ENCODE data around the gene FLT3. TPM values are rescaled to one million over a fixed set of nuclear protein-coding genes. Genes with fewer than 3 reads are reported as not detected.

FLT3 gene
- total and polyA plus RNA-seq, 2 donors (not counting 1 experiment from before 2014, with no cell fraction given), result 0.13 to 0.42 TPM

DNA sequence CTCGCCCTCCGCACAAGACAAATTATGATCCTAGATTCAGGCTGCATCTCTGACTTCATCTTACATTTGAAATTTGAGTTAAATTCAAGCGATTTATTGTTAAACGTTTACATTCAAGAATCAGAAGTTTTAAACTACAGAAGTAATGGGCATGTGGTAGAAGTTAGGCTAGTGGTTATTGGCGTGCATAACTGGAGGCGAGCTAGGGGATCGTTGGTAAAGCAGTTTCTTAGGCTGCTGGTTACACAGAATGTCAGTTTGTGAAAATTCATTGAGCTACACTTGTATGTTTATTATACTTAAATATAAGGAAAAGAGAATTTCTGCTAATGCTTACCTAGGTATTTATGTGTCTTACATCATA lies 130.5 kb downstream of the FLT3 start:
- DNase-seq (no peak), ATAC-seq (ENCODE audit: low read depth) (no peak)
- H3K9ac ChIP-seq (ENCODE audit: low read length), result no peak overlapping the region
- whole genome bisulfite sequencing (ENCODE audit: insufficient coverage), result no CpG with 5 or more reads among the region's 7 CpGs
- no peaks in the 10 kb centered on the region for H3K36me3 ChIP-seq (replicated peaks in 1 of 2; ENCODE audit: control extremely low read depth in 1 of 2, control insufficient read depth in 1 of 2, extremely low read depth in 1 of 2, insufficient read depth in 2 of 2, low read length in 1 of 2)
- Mint-ChIP-seq H3K27me3 (peaks cover 76% of the 10 kb centered on the region), H3K4me3 (peak overlapping the region; percentile 76), H3K9me3 (ENCODE audit: insufficient read depth) (no peaks in the 10 kb centered on the region), H3K27ac (no peak overlapping the region), H3K4me1 (peaks cover 34% of the 10 kb centered on the region)
- no peak overlapping the region for H2AFZ ChIP-seq (ENCODE audit: insufficient read depth, low read depth, low read length, poor library complexity, severe bottlenecking)
- peak overlapping the region; percentile 78 for H3K4me2 ChIP-seq (replicated peaks; ENCODE audit: low read depth, low read length, poor library complexity, severe bottlenecking)
- intact Hi-C loops (cut with micrococcal nuclease), result loop anchor here (5.0 kb wide), 1 partner anchor 48 kb away; no protein-coding TSS in a partner anchor
- peaks cover 0 to 92% (median 70%) of the 10 kb centered on the region in 4 experiments for H3K27me3 ChIP-seq (replicated peaks in 1 of 4; ENCODE audit: control extremely low read depth in 1 of 4, control insufficient read depth in 3 of 4, insufficient read depth in 4 of 4, low read length in 3 of 4)
- TF ChIP-seq, protein P1, sequence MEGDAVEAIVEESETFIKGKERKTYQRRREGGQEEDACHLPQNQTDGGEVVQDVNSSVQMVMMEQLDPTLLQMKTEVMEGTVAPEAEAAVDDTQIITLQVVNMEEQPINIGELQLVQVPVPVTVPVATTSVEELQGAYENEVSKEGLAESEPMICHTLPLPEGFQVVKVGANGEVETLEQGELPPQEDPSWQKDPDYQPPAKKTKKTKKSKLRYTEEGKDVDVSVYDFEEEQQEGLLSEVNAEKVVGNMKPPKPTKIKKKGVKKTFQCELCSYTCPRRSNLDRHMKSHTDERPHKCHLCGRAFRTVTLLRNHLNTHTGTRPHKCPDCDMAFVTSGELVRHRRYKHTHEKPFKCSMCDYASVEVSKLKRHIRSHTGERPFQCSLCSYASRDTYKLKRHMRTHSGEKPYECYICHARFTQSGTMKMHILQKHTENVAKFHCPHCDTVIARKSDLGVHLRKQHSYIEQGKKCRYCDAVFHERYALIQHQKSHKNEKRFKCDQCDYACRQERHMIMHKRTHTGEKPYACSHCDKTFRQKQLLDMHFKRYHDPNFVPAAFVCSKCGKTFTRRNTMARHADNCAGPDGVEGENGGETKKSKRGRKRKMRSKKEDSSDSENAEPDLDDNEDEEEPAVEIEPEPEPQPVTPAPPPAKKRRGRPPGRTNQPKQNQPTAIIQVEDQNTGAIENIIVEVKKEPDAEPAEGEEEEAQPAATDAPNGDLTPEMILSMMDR (IDR thresholded peaks at IDR 0.05), result no peak
- TF ChIP-seq EZH2 (IDR thresholded peaks at IDR 0.05; ENCODE audit: borderline replicate concordance, insufficient read depth, low read depth, low read length, poor library complexity, severe bottlenecking), result no peak
- ChIA-PET CTCF (interaction anchor here (0.5 to 3.4 kb wide), 6 partner anchors 11 to 995 kb away, joined by 3 to 15 read pairs (median 4); no protein-coding TSS in a partner anchor), POLR2A (no interaction called here)
- no peaks in the 10 kb centered on the region for H4K20me1 ChIP-seq (ENCODE audit: control insufficient read depth, insufficient read depth, low read length, poor library complexity, severe bottlenecking)
- no peaks in the 10 kb centered on the region for H3K79me2 ChIP-seq (ENCODE audit: control insufficient read depth, insufficient read depth, low read length)
- no peak overlapping the region for H3K27ac ChIP-seq (ENCODE audit: low read length in 2 of 2)
- no peak overlapping the region for H3K4me3 ChIP-seq (ENCODE audit: control extremely low read depth in 1 of 5, extremely low read depth in 1 of 5, insufficient read depth in 1 of 5, low read depth in 2 of 5, low read length in 4 of 5)
- H3K4me1 ChIP-seq (ENCODE audit: control insufficient read depth in 2 of 2, insufficient read depth in 2 of 2, low read length in 2 of 2), result peaks cover 43 to 56% of the 10 kb centered on the region in 2 donors
- H3K9me3 ChIP-seq (ENCODE audit: control extremely low read depth in 1 of 3, control insufficient read depth in 2 of 3, insufficient read depth in 1 of 3, low read length in 2 of 3), result peaks cover 0 to 58% (median 0%) of the 10 kb centered on the region in 3 donors

DNA sequence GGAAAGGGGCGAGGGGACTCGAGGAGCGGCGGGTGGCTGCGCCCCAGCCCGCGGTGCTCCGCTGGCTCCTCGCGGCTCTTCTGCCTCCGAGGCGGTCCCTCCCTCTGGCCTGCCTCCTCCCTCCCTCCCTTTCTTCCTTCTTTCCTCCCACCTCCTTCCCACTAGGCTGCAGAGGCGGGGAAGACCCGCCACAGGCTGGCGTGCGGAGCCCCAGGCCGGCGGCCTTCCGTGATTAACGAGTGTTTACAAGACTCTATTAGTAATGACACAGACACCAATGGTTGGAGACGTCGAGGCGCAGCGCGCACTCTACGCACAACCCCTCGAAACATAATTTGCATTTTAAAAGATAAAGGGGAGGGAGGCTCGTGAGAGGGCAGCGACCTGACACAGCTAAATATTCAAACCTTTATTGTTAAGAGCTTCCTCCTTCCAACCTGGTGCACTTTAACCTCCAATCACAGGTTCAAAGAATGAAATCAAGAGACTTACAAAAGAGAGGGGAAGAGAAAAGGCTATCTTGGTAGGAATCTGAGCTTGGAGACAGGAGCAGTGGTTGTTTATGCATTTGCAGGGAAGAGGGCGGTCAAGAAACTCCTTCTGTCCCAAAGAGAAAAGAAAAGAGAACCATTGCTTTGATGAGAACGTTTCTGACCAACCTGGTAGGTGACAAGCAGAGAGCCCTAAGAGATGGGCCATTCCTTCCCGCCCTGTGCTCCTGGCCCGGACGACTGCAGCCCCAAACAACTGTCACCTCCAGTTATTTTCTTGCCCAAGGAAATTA lies 131.1 kb downstream of the FLT3 start, which contains the start of gene CDX2:
Gene CDX2 (minus strand): TSS at position 234 of the 784 bp plus-strand sequence. CDS start 309 bp downstream, outside the sequence.
- TF ChIP-seq, protein P1 (IDR thresholded peaks at IDR 0.05), result no peak
- TF ChIP-seq EZH2 (IDR thresholded peaks at IDR 0.05; ENCODE audit: borderline replicate concordance, insufficient read depth, low read depth, low read length, poor library complexity, severe bottlenecking), result no peak
- H4K20me1 ChIP-seq (ENCODE audit: control insufficient read depth, insufficient read depth, low read length, poor library complexity, severe bottlenecking), result no peaks in the 10 kb centered on the region
- H3K27me3 Mint-ChIP-seq, result peaks cover 75% of the 10 kb centered on the region
- peak within 1 kb of the TSS in 3 of 5 experiments; percentile 25 to 51 (median 27) for H3K4me3 ChIP-seq (ENCODE audit: control extremely low read depth in 1 of 5, extremely low read depth in 1 of 5, insufficient read depth in 1 of 5, low read depth in 2 of 5, low read length in 4 of 5)
- H3K79me2 ChIP-seq (ENCODE audit: control insufficient read depth, insufficient read depth, low read length), result no peaks in the 10 kb centered on the region
- H3K27ac ChIP-seq (ENCODE audit: low read length in 2 of 2), result no peak within 1 kb of the TSS
- H3K27ac Mint-ChIP-seq, result no peak within 1 kb of the TSS
- peak within 1 kb of the TSS; percentile 44 for H3K9ac ChIP-seq (ENCODE audit: low read length)
- peaks cover 0 to 92% (median 69%) of the 10 kb centered on the region in 4 experiments for H3K27me3 ChIP-seq (replicated peaks in 1 of 4; ENCODE audit: control extremely low read depth in 1 of 4, control insufficient read depth in 3 of 4, insufficient read depth in 4 of 4, low read length in 3 of 4)
- no peaks in the 10 kb centered on the region for H3K36me3 ChIP-seq (replicated peaks in 1 of 2; ENCODE audit: control extremely low read depth in 1 of 2, control insufficient read depth in 1 of 2, extremely low read depth in 1 of 2, insufficient read depth in 2 of 2, low read length in 1 of 2)
- H3K4me3 Mint-ChIP-seq, result peak within 1 kb of the TSS; percentile 76
- peak within 1 kb of the TSS; percentile 11 for H2AFZ ChIP-seq (ENCODE audit: insufficient read depth, low read depth, low read length, poor library complexity, severe bottlenecking)
- peaks cover 0 to 58% (median 0%) of the 10 kb centered on the region in 3 donors for H3K9me3 ChIP-seq (ENCODE audit: control extremely low read depth in 1 of 3, control insufficient read depth in 2 of 3, insufficient read depth in 1 of 3, low read length in 2 of 3)
- H3K4me2 ChIP-seq (replicated peaks; ENCODE audit: low read depth, low read length, poor library complexity, severe bottlenecking), result peak within 1 kb of the TSS; percentile 78
- ChIA-PET POLR2A (interaction anchor here (0.5 kb wide), 1 partner anchor 192 kb away, joined by 3 read pairs; no protein-coding TSS in a partner anchor), CTCF (interaction anchor here (1.6 to 3.4 kb wide), 3 partner anchors 16 to 142 kb away, joined by 5 to 15 read pairs (median 8); no protein-coding TSS in a partner anchor)
- ATAC-seq (ENCODE audit: low read depth) (peak; percentile 46), DNase-seq (peak; percentile 53)
- H3K4me1 ChIP-seq (ENCODE audit: control insufficient read depth in 2 of 2, insufficient read depth in 2 of 2, low read length in 2 of 2), result peaks cover 43 to 56% of the 10 kb centered on the region in 2 donors
- no peaks in the 10 kb centered on the region for H3K9me3 Mint-ChIP-seq (ENCODE audit: insufficient read depth)
- H3K4me1 Mint-ChIP-seq, result peaks cover 34% of the 10 kb centered on the region
- intact Hi-C loops (cut with micrococcal nuclease), result loop anchor here (5.0 kb wide), 1 partner anchor 47 kb away; no protein-coding TSS in a partner anchor
- 11% methylated on average over 18 of the region's 34 CpGs for WGBS (ENCODE audit: insufficient coverage)
